Natural killer cell (primary cell): ENCODE data around the gene ACOT9. TPM values are rescaled to one million over a fixed set of nuclear protein-coding genes. Genes with fewer than 3 reads are reported as not detected.

Source experiments
- ATAC-seq, 3 donors: fragments of 150-1000 bp in 2 of 3; fragments of 200-7000 bp in 1 of 3; cut with Tn5 transposase; 1 replicate in 1 of 3; 2 replicates in 2 of 3; pipeline ENCODE4 v1.10.0; 2021; ENCODE audit warnings: mild to moderate bottlenecking in 2 of 3, moderate library complexity in 2 of 3
- DNase-seq, 2 donors: peaks; one replicate each; pipeline versions ENCODE4 v3.0.0 to v3.0.0-alpha.2; 2013 to 2021; ENCODE audit warnings: mixed read lengths in 1 of 2
- H3K27ac ChIP-seq: one replicate; pipeline ENCODE4 v1.5.1; 2013; ENCODE audit warnings: mild to moderate bottlenecking, low read length
- H3K27me3 ChIP-seq: one replicate; pipeline ENCODE4 v1.6.1; 2013; ENCODE audit warnings: low read length; ENCODE audit not compliant: control insufficient read depth, insufficient read depth
- H3K36me3 ChIP-seq: one replicate; pipeline ENCODE4 v1.6.1; 2013; ENCODE audit warnings: low read length; ENCODE audit not compliant: control insufficient read depth, insufficient read depth
- H3K4me1 ChIP-seq: one replicate; pipeline ENCODE4 v1.6.1; 2013; ENCODE audit warnings: low read length; ENCODE audit not compliant: control insufficient read depth, insufficient read depth
- H3K4me3 ChIP-seq: one replicate; pipeline ENCODE4 v1.5.1; 2013; ENCODE audit warnings: low read length
- H3K9me3 ChIP-seq: one replicate; pipeline ENCODE4 v1.6.1; 2013; ENCODE audit warnings: low read length; ENCODE audit not compliant: control insufficient read depth, insufficient read depth
- H3K27ac Mint-ChIP-seq, 2 donors: one replicate each; pipeline ENCODE4 v1.8.0; 2022; ENCODE audit warnings: mild to moderate bottlenecking in 2 of 2, mixed read lengths in 2 of 2, moderate library complexity in 1 of 2
- H3K27me3 Mint-ChIP-seq, 2 donors: one replicate each; pipeline ENCODE4 v1.8.0; 2022; ENCODE audit warnings: low read depth in 2 of 2, mixed read lengths in 2 of 2
- H3K36me3 Mint-ChIP-seq: one replicate; pipeline ENCODE4 v1.8.0; 2022; ENCODE audit warnings: mixed read lengths
- H3K4me1 Mint-ChIP-seq, 2 donors: one replicate each; pipeline ENCODE4 v1.8.0; 2022; ENCODE audit warnings: mixed read lengths in 2 of 2
- H3K4me3 Mint-ChIP-seq: one replicate; pipeline ENCODE4 v1.8.0; 2022; ENCODE audit warnings: mild to moderate bottlenecking, moderate library complexity, mixed read lengths
- H3K9me3 Mint-ChIP-seq, 2 donors: one replicate each; pipeline ENCODE4 v1.8.0; 2022; ENCODE audit warnings: mixed read lengths in 2 of 2
- CTCF ChIP-seq: fragments of 200-600 bp; IDR thresholded peaks from one replicate; pipeline ENCODE4 v1.8.0; 2022; ENCODE audit warnings: antibody characterized with exemption
- WGBS: methylation state at CpG from one replicate; pipeline ENCODE4 v1.1.7; 2013; ENCODE audit warnings: missing lambda C conversion rate; ENCODE audit not compliant: insufficient coverage; 5-methylcytosine and 5-hydroxymethylcytosine counted together
- intact Hi-C: fragments of 100-400 bp; cut with micrococcal nuclease; formaldehyde crosslinking; loops from one replicate; pipeline ENCODE4 v1.14.2; 2022
- total RNA-seq, 4 donors: library from RNA; stranded (reverse); fragments of 120-200 nt in 1 of 4; gene quantifications; one replicate each; pipeline versions ENCODE4 v1.2.3 to v1.2.4, GENCODE V29; 2013 to 2022

ACOT9 gene
- total RNA-seq, 3 donors from 2014 or later (not counting 1 experiment from before 2014, with no cell fraction given) = 20.0 to 24.9 (median 21.4) TPM

GRCh38 chrX:23666282-23666681, 76.8 kb downstream of the ACOT9 start:
- Histone ChIP-seq H3K9me3 (no peaks in the 10 kb centered on the region), H3K27ac (no peak overlapping the region), H3K36me3 (peaks cover 4% of the 10 kb centered on the region), H3K4me1 (peaks cover 6% of the 10 kb centered on the region), H3K27me3 (no peaks in the 10 kb centered on the region), H3K4me3 (no peak overlapping the region)
- peak overlapping the region in 1 of 2 donors; percentile 29 for H3K27ac Mint-ChIP-seq
- TF ChIP-seq CTCF = no peak
- H3K4me1 Mint-ChIP-seq = peaks cover 15 to 23% of the 10 kb centered on the region in 2 donors
- over 99% methylated on average over 15 of the region's 16 CpGs for WGBS
- intact Hi-C loops = loop anchor here (10.0 kb wide), 2 partner anchors 119 to 389 kb away; partner anchors contain the start of genes EIF2S3 and SAT1
- H3K27me3 Mint-ChIP-seq = no peaks in the 10 kb centered on the region
- no peak for DNase-seq
- no peak for ATAC-seq
- no peaks in the 10 kb centered on the region for H3K9me3 Mint-ChIP-seq
- no peak overlapping the region for H3K4me3 Mint-ChIP-seq
- no peaks in the 10 kb centered on the region for H3K36me3 Mint-ChIP-seq

- no peak overlapping the region for H3K27ac ChIP-seq
- DNase-seq (no peak), ATAC-seq (no peak)
- peaks cover 17 to 28% of the 10 kb centered on the region in 2 donors for H3K4me1 Mint-ChIP-seq
- no peaks in the 10 kb centered on the region for H3K27me3 Mint-ChIP-seq
- no peaks in the 10 kb centered on the region for H3K9me3 Mint-ChIP-seq
- no peaks in the 10 kb centered on the region for H3K36me3 ChIP-seq
- no peak overlapping the region for H3K4me3 ChIP-seq
- H3K27me3 ChIP-seq = no peaks in the 10 kb centered on the region
- intact Hi-C loops = loop anchor here (10.0 kb wide), 2 partner anchors 120 to 390 kb away; partner anchors contain the start of genes EIF2S3 and SAT1
- no peak overlapping the region for H3K4me3 Mint-ChIP-seq
- no peak overlapping the region for H3K27ac Mint-ChIP-seq
- 96% methylated on average over 7 of the region's 10 CpGs for WGBS
- no peaks in the 10 kb centered on the region for H3K36me3 Mint-ChIP-seq
- TF ChIP-seq CTCF = no peak
- no peaks in the 10 kb centered on the region for H3K9me3 ChIP-seq
- H3K4me1 ChIP-seq = peaks cover 6% of the 10 kb centered on the region
These were observed 78.6 kb downstream of the ACOT9 start for GRCh38 chrX:23664496-23664895.

GRCh38 chrX:23662853-23663252, 80.2 kb downstream of the ACOT9 start:
- no peak for ATAC-seq
- WGBS = 70% methylated on average over 1 of the region's 1 CpG
- H3K27ac ChIP-seq = no peak overlapping the region
- DNase-seq = no peak
- Mint-ChIP-seq H3K4me3 (no peak overlapping the region), H3K36me3 (no peaks in the 10 kb centered on the region), H3K4me1 (peaks cover 17 to 20% of the 10 kb centered on the region in 2 donors), H3K27ac (peak overlapping the region; percentile 69 to 93), H3K27me3 (no peaks in the 10 kb centered on the region), H3K9me3 (no peaks in the 10 kb centered on the region)
- no peak for TF ChIP-seq CTCF
- peaks cover 6% of the 10 kb centered on the region for H3K4me1 ChIP-seq
- intact Hi-C loops = loop anchor here (10.0 kb wide), 2 partner anchors 122 to 392 kb away; partner anchors contain the start of genes EIF2S3 and SAT1
- no peaks in the 10 kb centered on the region for H3K27me3 ChIP-seq
- no peaks in the 10 kb centered on the region for H3K36me3 ChIP-seq
- no peaks in the 10 kb centered on the region for H3K9me3 ChIP-seq
- no peak overlapping the region for H3K4me3 ChIP-seq

- Histone ChIP-seq H3K36me3 (no peaks in the 10 kb centered on the region), H3K9me3 (no peaks in the 10 kb centered on the region), H3K27me3 (no peaks in the 10 kb centered on the region), H3K27ac (no peak overlapping the region), H3K4me1 (peaks cover 6% of the 10 kb centered on the region), H3K4me3 (no peak overlapping the region)
- TF ChIP-seq CTCF = no peak
- peak in 1 of 2 donors; percentile 53 for DNase-seq
- no peaks in the 10 kb centered on the region for H3K36me3 Mint-ChIP-seq
- 25% methylated on average over 3 of the region's 3 CpGs for WGBS
- intact Hi-C loops = loop anchor here (10.0 kb wide), 2 partner anchors 123 to 393 kb away; partner anchors contain the start of genes EIF2S3 and SAT1
- H3K27ac Mint-ChIP-seq = peak overlapping the region; percentile 69 to 93
- ATAC-seq = peak; percentile 71 to 75 (median 73)
- H3K9me3 Mint-ChIP-seq = no peaks in the 10 kb centered on the region
- H3K4me3 Mint-ChIP-seq = peak overlapping the region; percentile 11
- H3K4me1 Mint-ChIP-seq = peaks cover 17 to 20% of the 10 kb centered on the region in 2 donors
- no peaks in the 10 kb centered on the region for H3K27me3 Mint-ChIP-seq
These were observed 80.9 kb downstream of the ACOT9 start for GRCh38 chrX:23662187-23662586.
